ENCODE data around the gene FGF12.

The FGF12 gene

DNA sequence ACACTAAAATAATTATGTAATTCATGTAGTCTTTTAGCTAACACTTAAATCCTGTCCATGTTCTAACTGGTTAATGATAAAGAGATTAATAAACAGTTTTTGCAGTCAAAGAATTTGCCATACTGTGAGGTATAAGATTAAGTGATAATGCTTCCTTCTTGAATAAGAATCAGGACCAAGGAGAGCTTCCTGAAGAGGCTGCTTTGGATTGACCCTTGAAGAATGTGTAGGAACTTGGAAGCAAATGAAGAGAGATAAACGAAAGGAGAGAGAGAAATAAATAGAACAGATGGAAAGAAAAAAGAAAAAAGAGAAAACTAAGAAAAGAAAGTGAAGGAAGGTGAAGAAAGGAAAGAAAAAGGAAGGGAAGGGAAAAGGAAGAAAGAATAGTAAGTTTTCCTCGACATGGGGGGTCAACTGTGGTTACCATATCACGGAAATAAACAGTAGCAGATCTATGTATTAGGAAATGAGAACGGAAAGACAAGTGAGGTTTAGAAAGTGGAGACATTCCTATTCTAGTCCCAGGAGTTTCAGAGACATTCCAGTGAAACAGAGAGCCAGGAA lies 539.8 kb downstream of the FGF12 start:
- no peak overlapping the region for H3K4me3 ChIP-seq (replicated peaks; ENCODE audit: low read depth, low read length)
- TF ChIP-seq, protein P1, sequence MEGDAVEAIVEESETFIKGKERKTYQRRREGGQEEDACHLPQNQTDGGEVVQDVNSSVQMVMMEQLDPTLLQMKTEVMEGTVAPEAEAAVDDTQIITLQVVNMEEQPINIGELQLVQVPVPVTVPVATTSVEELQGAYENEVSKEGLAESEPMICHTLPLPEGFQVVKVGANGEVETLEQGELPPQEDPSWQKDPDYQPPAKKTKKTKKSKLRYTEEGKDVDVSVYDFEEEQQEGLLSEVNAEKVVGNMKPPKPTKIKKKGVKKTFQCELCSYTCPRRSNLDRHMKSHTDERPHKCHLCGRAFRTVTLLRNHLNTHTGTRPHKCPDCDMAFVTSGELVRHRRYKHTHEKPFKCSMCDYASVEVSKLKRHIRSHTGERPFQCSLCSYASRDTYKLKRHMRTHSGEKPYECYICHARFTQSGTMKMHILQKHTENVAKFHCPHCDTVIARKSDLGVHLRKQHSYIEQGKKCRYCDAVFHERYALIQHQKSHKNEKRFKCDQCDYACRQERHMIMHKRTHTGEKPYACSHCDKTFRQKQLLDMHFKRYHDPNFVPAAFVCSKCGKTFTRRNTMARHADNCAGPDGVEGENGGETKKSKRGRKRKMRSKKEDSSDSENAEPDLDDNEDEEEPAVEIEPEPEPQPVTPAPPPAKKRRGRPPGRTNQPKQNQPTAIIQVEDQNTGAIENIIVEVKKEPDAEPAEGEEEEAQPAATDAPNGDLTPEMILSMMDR (IDR thresholded peaks at IDR 0.05; ENCODE audit: low read length, missing control alignments) = no peak
- no peak for DNase-seq (ENCODE audit: low read depth)

DNA sequence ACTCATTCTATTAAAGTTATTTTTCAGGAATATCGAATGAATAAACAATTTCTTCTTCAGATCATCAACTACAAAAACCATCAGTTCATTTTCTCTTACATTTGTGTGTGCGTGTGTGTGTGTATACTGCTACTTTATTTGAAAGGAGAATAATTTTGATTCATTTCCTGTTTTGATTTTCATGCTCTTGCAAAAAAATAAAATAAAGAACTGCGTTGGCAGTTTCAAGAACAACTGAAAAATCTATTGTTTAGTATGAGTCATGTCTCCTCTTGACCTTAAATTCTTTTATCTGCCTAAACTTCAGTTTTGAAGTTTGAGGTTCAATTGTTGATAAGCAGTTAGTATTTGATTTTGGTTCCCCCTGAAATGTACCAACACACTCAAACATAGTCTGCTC lies 540.8 kb downstream of the FGF12 start:
- H3K4me3 ChIP-seq (replicated peaks; ENCODE audit: low read depth, low read length) = no peak overlapping the region
- no peak for DNase-seq (ENCODE audit: low read depth)
- TF ChIP-seq, protein P1 (IDR thresholded peaks at IDR 0.05; ENCODE audit: low read length, missing control alignments) = no peak

DNA sequence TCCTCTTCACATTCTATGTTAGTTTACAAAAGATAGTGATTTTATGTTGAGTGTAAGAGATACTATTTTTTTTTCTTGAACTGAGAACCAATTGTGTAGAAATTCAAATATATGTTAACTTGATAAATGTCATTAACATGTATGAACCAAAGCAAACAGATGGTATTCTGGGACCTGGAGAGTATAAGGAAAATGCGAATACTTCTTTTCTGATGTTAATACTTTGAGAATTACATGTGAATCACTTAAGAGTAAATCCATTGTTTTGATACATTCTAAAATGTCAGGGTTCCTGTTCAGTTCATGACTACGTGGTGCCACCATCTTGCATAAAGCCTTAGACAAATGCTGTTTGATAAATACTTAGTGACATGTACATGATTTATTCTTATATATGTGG lies 541.3 kb downstream of the FGF12 start:
- TF ChIP-seq, protein P1 (IDR thresholded peaks at IDR 0.05; ENCODE audit: low read length, missing control alignments) = no peak
- no peak overlapping the region for H3K4me3 ChIP-seq (replicated peaks; ENCODE audit: low read depth, low read length)
- DNase-seq (ENCODE audit: low read depth) = no peak

DNA sequence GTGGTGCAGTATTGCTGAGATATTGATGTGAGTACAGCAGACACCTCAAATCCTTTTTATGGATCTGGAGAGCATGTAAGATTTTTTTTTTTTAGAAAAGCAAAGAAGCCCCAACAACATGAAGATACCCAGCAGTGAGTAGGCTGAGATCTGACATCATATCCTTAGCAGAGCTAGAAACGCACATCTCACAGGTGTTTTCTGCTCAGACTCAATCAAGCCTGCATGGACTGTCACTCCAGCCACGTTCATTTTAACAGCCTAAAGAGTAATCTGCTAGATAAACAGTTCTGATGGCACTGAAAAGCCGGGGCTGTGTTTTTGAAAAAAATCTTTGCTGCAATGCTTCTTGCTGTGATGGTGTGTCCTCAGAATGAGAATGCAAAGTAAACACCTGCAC lies 544.2 kb downstream of the FGF12 start:
- DNase-seq (ENCODE audit: low read depth) = no peak
- TF ChIP-seq, protein P1 (IDR thresholded peaks at IDR 0.05; ENCODE audit: low read length, missing control alignments) = no peak

DNA sequence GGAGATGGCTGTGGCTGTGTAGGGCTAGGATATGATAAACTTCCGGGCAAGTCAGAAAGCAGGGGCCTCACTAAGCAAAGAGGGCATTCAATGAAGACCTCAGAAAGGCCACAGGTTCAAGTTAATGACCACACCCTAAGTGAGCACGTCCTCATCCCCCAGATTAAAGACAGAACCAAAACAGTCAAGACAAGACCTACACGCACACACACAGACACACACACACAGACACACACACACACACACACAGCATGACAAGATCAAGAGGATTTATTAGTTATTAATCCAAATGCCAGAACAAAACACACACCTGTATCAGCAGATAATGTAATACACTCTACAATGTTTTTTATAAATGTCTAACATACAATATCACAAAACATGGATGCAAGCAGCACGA lies 546.2 kb downstream of the FGF12 start:
- TF ChIP-seq, protein P1 (IDR thresholded peaks at IDR 0.05; ENCODE audit: low read length, missing control alignments) = no peak
- DNase-seq (ENCODE audit: low read depth) = no peak
- H3K4me3 ChIP-seq (replicated peaks; ENCODE audit: low read depth, low read length) = no peak overlapping the region

More for the DNA sequence above, 544.2 kb downstream of the FGF12 start:
- H3K4me3 ChIP-seq (replicated peaks; ENCODE audit: low read depth, low read length) = no peak overlapping the region

DNA sequence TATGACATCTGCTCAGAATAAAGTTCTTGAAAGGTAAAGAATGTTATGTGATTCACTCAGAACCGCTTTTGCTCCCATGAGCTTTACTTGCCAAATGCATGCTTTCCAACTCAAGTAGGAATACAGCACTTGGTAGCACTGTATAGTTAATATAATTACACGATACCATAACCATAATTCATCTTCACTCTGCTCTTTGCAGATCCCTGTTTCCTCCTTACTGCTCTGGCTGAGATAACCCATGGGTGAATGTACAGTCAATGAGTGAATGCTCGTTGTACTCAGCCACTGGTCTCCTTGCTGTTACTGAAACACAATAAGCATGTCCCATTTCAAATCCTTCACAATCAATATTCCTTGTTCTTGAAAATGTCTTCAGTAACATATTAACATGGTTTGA lies 550.0 kb downstream of the FGF12 start:
- DNase-seq (ENCODE audit: low read depth) = no peak
- no peak overlapping the region for H3K4me3 ChIP-seq (replicated peaks; ENCODE audit: low read depth, low read length)
- TF ChIP-seq, protein P1 (IDR thresholded peaks at IDR 0.05; ENCODE audit: low read length, missing control alignments) = no peak

DNA sequence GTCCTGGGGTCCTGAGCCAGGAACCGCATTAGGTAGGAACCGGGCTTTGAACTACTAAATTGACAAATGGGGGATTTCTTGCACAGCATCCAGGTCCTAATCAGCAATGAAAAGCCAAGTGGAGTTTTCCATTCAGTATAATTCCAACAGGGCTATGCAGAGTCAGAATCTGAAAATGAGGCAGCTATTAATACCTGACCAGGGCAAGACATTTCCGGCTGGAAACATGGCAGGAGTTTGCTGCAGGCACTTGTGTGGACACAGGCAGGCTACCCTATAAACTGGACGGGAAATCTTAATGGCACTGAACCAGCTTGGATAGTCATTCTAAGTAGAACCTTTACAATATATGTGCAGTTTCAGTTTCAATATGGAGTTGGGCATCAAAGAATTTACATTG lies 553.1 kb downstream of the FGF12 start:
- no peak for DNase-seq (ENCODE audit: low read depth)
- TF ChIP-seq, protein P1 (IDR thresholded peaks at IDR 0.05; ENCODE audit: low read length, missing control alignments) = no peak
- H3K4me3 ChIP-seq (replicated peaks; ENCODE audit: low read depth, low read length) = no peak overlapping the region
